Fibroblast of skin of right biceps (primary cell): ENCODE results near the gene PSAT1.

Source experiments
- DNase-seq: peaks from one replicate; pipeline ENCODE4 v3.0.0-alpha.2; 2013

The PSAT1 gene

DNA sequence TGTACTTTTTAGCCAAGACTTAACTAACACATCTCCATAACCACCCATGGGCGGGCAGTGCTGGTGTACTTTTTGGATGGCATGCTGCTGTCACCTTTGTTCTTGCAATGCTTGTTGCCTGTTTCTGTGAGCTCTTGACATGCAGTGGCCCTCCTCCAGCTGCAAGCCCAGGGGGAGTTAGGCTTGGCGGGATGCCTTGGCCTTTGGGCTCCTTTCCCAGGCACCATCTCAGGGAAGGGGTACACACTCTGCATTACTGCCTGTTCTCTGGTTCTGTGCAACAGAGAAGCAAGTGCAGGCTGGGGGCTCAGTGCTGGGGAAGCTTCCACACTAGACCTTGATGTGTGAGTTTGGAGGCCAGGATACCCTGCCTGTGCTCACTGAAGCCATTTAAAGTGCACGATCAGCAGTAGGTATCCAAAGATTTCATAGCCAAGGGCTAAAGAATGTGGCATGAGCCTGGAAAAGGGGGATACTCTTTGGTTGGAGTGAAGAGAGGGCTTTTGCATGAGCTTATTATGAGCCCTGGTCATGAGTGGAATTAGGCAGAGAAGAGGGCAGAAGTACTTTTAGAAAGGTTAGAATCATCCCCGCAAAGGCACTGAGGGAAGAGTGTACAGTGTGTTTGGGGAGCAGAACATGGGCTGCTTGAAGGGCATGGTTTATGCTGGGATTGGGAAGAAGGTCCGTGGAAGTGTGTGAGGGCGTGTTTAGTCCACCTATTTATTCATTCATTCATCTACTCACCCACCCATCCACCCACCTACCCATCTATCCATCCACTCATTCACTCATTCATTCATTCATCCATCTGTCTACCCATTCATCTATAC, 22.5 kb downstream of the PSAT1 start:
- no peak for DNase-seq

DNA sequence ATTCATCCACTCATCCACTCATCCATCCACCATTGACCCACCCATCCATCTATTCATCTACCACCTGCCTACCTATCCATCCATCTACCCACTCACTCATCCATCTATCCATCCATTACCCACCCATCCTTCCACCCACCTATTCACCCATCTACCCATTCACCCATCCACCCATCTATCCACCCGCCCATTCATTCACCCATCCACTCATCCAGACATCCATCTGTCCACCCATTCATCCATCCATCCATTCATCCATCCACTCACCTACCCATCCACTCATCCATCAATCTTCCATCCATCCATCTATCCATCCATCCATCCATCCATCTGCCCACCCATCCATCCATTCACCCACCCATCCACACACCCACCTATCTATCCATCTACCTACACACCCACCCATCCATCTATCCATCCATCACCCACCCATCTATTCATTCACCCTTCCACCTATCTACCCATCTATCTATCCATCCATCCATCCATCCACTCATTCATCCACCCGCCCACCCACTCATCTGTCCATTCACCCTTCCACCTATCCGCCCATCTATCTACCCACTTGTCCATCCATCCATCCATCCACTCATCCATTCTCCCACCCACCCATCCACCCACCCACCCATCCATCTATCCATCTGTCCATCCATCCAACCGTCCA, 23.2 kb downstream of the PSAT1 start:
- DNase-seq = no peak

DNA sequence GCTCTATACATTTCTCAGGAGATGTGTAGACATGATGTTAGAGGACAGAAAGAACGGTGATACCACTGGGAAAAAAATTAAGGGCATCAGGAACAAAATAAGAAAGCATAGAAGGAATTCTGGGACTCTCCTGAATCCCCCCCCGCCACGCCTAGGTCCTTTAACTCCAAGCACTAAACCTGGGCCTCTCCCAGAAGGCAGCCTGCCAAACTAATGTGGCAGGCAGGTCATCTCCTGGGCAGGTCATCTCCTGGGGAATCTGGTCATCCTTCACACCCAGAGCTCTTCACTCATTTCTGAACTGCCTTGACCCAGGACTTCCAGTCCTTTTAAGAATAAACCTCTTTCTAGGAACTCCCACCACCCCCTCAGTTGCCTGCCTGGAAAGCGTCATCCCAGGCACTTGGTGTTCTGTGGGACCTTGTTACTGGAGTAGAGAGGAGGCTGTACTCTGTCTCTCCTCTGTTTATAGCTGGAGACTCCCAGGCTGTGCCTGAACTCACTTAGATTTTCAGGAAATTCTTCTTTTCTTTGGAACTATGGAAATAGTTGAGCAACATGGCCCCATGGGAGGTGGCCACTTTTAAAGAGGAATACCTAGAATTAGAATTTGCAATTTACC, 24.1 kb downstream of the PSAT1 start:
- no peak for DNase-seq

DNA sequence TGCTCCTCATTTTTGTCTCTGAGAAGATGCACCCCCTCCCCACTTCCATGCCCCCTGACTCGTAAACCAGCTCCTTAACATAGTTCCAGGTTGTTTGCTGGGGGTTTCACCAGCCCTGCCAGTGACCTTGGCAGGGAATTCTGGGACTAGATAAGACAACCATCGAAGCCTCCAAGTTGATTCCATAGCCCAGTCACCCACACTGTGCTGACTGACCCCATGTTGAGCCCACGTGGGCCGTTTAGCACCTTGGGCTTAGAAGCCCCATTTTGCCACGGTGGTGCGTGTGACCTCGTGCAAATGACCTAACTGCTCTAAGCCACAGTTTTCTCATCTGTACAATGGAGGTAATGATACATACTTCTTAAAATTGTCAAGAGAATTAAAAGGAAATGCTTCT, 24.6 kb downstream of the PSAT1 start:
- no peak for DNase-seq

DNA sequence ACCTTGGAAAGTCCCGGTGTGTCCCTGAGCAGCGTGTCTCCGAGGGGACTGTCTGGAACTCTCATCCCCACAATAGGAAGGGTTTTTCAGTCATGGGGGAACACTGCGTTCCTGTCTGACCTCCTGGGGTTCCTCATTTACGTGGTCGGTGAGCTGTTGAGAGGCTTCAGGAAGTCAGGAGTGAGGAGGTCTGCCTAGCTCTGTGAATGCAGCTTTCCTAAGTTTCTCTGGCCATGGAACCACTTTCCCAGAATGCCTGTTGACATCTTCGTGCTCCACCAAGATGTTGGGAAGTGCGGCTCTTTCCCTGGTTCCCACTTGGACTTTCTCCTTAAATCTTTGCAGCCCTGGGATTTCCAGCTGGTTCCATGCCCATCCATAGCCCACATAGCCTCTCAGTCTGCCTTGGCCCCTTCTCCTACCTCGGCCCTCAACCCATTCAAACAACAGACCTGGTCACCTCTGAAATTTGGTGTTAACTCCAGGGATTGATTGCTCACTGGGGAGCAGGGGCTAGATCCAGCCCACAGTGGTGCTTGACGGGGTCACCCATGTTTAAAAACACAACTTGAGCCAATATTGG, 27.2 kb downstream of the PSAT1 start:
- DNase-seq = no peak

DNA sequence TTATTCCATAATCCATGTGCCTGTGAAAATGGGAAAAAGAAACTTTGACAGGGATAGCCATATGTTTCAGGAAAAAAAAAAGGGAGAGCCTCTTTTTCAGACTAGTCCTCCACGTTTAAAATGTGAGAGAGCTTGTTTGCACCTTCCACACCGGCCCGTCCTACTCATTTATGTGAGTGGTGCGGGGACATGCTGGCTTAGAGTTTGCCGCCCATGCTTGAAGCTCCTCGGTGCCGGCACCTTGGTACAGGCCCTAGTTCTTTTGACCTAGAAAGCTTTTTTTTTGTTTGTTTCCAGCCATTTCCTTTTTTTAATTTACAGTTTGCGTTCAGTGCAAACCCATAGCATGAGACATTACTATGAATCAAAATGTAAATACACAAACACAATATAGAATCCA, 27.8 kb downstream of the PSAT1 start:
- no peak for DNase-seq

DNA sequence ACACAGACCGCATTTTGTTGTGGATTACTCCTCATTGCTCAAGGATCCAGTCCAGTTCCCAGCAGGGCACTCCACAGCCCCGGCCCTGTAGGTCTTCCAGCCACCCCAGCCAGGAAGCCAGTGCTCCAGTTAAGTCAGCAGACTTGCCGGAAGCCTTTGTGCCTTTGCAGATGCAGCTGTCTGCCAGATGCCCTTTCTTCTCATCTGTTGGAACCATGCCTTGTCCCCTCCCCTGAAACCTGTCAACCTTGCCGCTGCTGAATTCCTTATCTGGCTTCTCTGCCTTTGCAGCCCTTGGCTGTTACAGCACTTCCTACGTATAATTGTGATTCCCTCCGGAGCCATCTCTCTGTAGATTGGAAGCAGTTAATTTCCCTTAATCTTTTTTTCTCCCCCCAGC, 28.4 kb downstream of the PSAT1 start:
- peak; percentile 49 for DNase-seq

DNA sequence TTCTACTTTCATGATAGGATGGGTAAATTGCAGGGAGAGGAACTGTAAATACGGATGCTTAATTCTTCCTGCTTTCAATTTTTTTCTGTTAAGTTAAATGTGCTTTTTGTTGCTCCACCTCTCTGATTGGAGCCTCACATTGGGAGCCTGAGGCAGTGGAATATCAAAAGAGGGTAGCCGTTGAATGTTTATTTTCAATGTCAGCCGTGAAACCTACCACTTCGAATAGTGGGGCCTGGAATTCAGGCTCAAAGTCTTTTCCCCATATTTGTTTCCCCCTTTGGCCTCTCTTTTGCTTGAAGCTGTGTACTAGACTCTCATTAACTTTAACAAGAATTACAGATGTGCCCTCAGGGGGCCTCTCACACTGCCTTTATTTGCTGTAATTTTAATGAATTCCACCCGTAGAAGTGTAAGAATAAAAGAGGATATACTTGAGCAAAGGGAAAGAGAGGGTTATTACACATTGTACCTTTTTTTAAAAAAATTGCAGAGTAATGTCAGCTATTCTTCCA, 29.0 kb downstream of the PSAT1 start:
- DNase-seq = no peak

DNA sequence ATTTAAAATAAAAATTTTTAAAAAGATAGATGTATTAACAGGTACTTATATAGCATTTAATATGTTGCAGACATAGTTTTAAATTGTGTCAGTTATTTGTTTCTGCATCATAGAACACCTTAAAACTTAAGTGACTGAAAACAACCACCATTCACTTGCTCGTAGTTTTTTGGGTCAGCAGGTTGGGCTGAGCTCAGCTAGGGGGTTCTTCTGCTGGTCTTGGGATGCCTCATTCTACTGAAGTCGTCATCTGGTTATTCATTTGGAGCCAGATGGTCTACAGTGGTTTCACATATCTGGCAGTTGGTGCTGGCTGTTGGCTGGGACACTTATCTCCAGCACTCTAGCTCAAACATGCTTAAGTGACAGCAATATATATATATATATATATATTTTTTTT, 29.6 kb downstream of the PSAT1 start:
- peak; percentile 12 for DNase-seq

DNA sequence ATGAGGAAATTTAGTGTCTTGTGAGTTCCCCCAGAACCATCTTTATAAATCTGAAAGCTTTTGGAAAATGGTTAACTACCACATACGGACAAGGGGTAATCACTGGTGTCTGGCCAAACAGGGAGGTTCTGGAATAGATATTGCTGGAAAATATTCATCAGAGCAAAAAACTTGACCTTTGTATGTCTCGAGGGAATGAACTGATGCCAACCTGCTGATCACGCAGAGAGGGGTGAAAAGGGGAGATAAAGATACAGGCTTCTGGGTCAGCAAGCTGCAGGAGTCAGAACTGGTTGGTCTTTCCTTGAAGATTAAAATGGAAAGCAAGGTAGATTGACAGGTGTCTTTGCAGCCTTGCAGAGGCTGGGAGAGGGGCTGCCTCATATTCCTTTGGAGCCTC, 35.5 kb downstream of the PSAT1 start:
- no peak for DNase-seq

DNA sequence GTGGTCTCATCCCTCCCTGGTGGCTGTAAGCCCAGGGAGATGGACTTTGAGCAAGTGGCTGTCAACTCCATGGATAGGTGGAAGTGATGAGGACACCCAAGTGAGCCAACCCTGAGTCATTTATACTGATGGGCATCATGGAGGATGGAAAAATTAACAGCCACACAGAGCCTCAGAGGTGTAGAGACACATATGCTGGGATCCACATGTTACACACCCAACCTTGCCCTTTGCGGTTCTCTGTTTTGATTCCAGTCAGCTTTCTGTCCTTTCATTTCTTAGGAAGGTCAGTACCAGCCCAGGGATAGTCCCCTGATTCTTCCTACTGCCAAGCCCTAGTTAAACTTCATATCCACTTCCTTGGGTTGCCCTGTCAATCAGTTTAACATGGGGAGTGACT, 51.9 kb downstream of the PSAT1 start:
- DNase-seq = no peak

DNA sequence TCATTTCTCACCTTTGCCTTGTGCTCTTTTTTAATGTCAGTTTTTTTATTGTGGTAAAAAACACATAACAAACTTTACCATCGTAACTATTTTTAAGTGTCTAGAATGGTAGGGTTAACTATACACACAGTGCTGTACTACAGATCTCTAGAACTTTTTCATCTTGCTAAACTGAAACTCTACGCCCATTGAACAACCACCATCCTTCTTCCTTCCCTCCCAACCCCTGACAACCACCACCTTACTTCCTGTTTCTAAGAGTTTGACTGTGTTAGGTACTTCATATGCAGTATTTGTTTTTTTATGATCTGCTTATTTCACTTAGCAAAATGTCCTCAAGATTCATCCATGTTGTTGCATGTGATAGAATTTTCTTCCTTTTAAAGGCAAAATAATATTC, 54.9 kb downstream of the PSAT1 start:
- DNase-seq = no peak

DNA sequence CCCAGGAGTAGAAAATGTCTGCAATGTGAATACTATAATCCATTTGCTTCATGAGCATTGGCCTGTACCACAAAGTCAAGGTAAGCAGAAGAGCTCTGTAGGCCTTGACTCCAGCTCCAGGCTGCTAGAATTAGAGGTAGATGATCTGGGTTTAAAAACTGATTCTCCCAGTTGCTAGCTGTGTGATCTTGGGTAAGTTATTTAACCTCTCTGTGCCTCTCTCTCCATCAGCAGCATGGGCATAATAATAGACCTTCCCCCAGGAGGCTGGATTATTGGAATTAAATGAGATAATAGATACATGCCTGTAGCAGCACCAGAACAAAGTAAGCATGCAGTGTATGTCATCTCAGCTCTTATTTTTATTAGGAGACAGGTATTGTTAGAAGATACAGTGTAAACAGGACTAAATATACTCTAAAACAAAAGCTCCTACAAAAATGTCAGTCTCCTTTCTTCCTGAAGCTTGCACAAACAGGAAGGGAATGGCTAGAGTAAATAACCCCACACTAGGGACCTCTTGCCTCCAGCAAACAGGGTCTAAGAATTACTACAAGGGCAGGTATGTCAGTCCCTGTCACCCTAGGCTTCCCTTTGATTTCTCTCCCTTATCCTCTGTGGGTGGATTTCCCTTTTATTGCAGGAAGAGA, 57.5 kb downstream of the PSAT1 start:
- DNase-seq = no peak

DNA sequence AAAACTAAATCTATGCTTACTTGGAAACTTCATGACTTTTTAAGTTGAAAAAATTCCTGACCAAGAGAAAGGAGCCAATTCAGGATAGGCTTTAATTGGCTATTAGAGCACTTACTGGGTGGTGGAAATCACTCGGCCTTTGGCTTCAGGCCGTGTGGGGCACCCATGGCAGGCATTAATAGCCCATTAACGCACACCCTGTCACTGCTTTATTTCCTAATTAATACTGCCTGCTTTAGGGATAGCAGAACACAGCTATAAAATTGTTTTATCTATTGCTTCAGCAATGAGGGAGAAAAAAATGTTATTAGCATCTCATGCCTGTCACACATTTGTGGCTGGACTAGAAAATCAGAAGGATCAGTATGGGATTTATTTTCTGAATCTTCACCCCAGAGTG, 58.1 kb downstream of the PSAT1 start:
- DNase-seq = no peak

DNA sequence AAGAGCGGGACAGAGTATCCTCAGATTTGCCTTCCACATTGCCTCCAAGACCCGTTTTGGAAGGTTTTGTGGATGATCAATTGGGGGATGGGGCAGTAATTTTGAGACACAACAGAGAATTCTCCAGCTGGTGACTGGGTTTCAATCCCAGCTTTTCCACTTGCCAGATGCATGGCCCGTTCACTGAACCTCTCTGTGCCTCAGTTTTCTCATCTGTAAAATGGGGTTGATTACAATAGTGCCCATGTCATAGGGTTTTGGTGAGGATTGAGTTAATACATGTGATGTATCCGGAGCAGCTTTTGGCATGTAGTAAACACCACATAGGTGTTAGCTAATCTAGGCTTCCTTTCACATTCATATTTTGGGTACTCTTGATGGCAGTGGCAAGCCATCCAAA, 59.7 kb downstream of the PSAT1 start:
- DNase-seq = no peak

DNA sequence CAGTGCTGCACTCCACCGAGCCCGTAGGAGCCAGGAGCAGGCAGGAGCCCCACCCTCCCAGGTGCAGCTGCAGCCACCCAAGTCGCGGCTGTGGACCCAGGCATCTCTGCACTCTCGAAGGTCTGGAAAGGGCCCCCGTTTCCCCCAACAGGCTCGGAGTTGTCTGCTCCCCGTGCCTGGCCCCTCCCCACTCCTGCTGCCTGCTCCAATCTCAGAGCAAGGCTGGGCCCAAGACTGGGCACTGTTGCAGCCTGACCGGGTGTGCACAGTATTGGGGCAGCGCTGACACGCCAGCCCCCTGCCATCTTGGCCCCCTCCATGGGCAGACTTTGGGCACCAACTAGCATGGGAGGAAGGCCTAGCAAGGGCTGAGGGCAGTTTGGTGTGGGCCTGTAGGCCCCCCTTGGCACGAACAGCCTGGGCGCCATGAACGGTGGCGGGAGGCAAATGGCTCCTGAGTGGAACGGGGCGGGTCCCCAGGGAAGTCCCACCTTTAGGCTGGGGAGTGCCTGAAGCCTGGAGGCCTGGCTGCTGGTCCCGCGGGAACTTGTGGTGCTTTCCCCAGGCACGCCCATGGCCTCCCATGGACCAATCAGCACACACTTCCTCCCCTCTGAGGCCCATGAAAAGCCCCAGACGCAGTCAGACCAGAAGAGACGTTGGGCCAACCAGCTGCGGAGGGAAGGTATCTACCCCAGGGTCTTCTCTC, 60.4 kb downstream of the PSAT1 start:
- DNase-seq = no peak

DNA sequence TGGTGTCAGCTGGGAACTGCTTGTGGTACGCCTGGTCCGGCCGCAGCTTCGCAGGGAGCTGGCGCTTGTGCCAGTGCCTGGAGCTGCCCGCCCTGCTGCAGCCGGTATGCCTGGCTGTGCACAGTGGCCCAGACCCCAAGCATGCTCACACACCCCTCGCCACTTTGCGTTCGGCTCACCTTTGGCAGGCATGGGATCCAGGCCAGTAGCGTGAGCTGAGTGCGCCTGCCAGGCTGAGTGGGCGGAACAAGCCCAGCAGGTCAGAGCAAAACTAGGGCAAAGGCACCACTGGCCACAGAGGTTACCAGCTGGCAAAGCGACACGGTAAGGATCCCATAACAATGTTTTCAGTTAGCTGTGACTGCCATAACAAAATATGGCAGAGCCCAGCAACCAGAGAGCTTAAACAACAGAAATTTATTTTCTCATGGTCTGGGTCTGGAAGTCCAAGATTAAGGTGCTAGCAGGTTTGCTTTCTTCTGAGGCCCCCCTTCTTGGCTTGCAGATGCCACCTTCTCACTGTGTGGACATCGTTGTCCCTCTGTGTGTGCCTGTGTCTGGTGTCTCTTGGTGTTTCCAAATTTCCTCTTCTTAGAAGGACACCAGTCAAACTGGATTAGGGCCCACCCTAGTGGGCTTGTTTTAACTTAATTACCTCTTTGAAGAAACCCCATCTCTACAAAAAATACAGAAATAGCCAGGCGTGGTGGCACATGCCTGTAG, 61.6 kb downstream of the PSAT1 start:
- no peak for DNase-seq

DNA sequence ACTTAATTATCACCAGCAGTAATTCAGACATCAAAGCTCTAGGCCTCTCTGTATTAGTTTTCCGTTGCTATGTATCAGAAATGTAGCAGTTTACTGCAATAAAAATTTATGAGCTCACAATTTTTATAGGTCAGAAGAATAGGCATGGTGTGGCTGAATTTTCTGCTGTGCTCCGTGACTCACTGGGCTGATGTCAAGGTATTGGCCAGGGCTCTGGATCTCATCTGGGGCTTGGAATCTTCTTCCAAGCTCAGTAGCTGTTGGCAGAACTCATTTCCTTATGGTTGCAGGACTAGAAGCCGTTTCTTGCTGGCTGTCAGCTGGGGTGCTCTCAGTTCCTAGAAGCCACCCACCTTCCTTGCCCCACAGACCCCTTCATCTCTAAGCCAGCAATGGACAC, 66.3 kb downstream of the PSAT1 start:
- DNase-seq = peak; percentile 54

DNA sequence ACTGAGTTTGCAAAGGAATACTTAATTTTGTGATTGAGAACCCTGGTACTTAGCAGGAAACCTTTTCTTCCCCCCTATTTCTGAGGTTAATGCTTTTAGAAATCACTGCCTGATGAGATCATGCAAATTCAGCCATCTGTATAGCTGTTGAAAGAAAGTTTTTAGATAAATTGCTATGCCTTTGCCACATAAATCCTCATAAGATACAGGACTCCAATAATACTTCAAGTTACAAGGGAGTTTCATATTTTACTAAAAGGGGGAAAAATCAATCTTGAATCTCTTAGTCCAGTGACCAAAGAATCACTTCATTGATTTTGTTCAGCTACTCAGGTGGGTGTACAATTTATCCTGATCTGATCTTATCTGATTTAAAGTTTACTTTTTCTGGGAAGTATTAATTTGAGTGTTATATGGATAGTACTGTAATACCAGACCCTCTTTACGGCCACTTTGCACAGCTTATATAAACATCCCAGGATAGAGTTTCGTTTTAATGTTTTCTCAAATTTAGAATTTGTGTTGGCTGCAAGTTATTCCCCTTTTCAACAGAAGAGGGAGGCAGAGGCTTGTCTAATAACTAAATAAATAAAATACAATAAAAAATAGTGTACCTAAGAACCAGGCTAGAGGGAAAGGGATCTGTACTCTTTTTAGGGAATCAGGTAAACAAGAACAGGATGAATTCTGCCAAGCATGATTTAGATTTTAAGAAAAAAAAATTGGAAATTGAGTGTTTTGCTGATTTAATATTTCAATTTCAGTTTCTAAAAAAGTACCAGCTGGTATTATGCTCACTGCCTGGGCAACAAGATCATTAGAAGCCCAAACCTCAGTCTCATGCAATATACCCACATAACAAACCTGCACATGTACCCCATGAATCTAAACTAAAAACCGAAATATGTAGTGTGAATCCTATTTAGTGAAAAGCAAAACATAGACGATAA, 69.1 kb downstream of the PSAT1 start:
- peak; percentile 19 for DNase-seq

DNA sequence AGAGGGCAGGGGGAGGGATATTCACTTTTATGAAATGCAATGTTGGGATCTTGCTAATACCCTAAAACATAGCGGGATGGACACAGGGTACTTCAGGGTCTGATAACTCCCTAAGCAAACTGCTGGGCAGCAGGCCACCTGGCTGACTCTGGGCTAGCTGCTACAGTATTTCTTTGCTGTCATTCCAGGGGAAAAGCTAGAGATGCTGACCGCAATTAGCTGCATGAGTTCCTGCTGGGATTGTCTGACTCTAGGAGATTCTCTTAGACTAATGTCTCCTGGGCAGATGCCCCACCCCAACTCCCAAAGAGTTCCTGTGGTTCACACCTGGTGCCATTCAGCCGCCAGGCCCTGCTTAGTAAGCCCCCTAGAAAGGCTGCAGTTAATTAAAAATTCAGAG, 69.9 kb downstream of the PSAT1 start:
- DNase-seq = no peak

DNA sequence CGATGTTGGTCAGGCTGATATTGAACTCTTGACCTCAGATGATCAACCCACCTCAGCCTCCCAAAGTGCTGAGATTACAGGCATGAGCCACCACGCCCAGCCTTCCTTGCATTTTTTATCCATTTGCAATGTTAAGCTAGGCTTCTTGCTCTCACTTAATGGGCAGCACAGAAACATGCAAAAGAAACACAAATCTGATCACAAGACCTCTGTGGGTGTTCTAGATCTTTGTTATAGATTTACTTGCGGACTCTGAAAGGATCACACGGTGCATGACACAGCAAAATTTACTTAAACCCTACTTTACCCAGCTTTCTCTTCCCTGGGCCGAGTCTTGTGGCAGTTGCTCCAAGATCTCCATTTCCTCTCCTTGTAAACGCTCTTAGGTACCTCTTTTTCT, 71.3 kb downstream of the PSAT1 start:
- DNase-seq = peak; percentile 6
